Measurements from ENCODE around the gene NSMCE1.

Gene NSMCE1

GRCh38 chr16:27195076-27195741 lies 73.4 kb downstream of the NSMCE1 start:
- no peak for DNase-seq
- TF ChIP-seq POLR2A (IDR thresholded peaks at IDR 0.05; ENCODE audit: low read length) (no peak), GATA1 (IDR thresholded peaks at IDR 0.05; ENCODE audit: low read depth, low read length) (no peak)

- DNase-seq, result no peak
- no peak for TF ChIP-seq POLR2A (IDR thresholded peaks at IDR 0.05; ENCODE audit: low read length)
- no peak for TF ChIP-seq GATA1 (IDR thresholded peaks at IDR 0.05; ENCODE audit: low read depth, low read length)
Observed at GRCh38 chr16:27193300-27193990, 75.1 kb downstream of the NSMCE1 start.

GRCh38 chr16:27191352-27191924 lies 77.1 kb downstream of the NSMCE1 start:
- DNase-seq, result no peak
- TF ChIP-seq GATA1 (IDR thresholded peaks at IDR 0.05; ENCODE audit: low read depth, low read length) (no peak), POLR2A (IDR thresholded peaks at IDR 0.05; ENCODE audit: low read length) (no peak)

- TF ChIP-seq POLR2A (IDR thresholded peaks at IDR 0.05; ENCODE audit: low read length) (no peak), GATA1 (IDR thresholded peaks at IDR 0.05; ENCODE audit: low read depth, low read length) (no peak)
- DNase-seq, result no peak
Observed at GRCh38 chr16:27190316-27190871, 78.2 kb downstream of the NSMCE1 start.

GRCh38 chr16:27189335-27189972 lies 79.1 kb downstream of the NSMCE1 start:
- no peak for TF ChIP-seq POLR2A (IDR thresholded peaks at IDR 0.05; ENCODE audit: low read length)
- no peak for TF ChIP-seq GATA1 (IDR thresholded peaks at IDR 0.05; ENCODE audit: low read depth, low read length)

GRCh38 chr16:27188633-27189032 lies 79.9 kb downstream of the NSMCE1 start:
- DNase-seq, result no peak
- TF ChIP-seq POLR2A (IDR thresholded peaks at IDR 0.05; ENCODE audit: low read length), result no peak
- TF ChIP-seq GATA1 (IDR thresholded peaks at IDR 0.05; ENCODE audit: low read depth, low read length), result no peak

More at GRCh38 chr16:27189335-27189972, 79.1 kb downstream of the NSMCE1 start:
- DNase-seq, result no peak

GRCh38 chr16:27185776-27186130 lies 82.8 kb downstream of the NSMCE1 start:
- TF ChIP-seq POLR2A (IDR thresholded peaks at IDR 0.05; ENCODE audit: low read length), result no peak
- TF ChIP-seq GATA1 (IDR thresholded peaks at IDR 0.05; ENCODE audit: low read depth, low read length), result no peak
- DNase-seq, result no peak

GRCh38 chr16:27182906-27183405 lies 85.6 kb downstream of the NSMCE1 start:
- DNase-seq, result no peak
- no peak for TF ChIP-seq POLR2A (IDR thresholded peaks at IDR 0.05; ENCODE audit: low read length)
- no peak for TF ChIP-seq GATA1 (IDR thresholded peaks at IDR 0.05; ENCODE audit: low read depth, low read length)

- no peak for DNase-seq
- TF ChIP-seq POLR2A (IDR thresholded peaks at IDR 0.05; ENCODE audit: low read length), result no peak
Observed at GRCh38 chr16:27181019-27181790, 87.4 kb downstream of the NSMCE1 start.

- peak; percentile 77 to 85 for DNase-seq
- TF ChIP-seq POLR2A (IDR thresholded peaks at IDR 0.05; ENCODE audit: low read length) (no peak), GATA1 (IDR thresholded peaks at IDR 0.05; ENCODE audit: low read depth, low read length) (no peak)
Observed at GRCh38 chr16:27179500-27180072, 89.0 kb downstream of the NSMCE1 start.

- TF ChIP-seq GATA1 (IDR thresholded peaks at IDR 0.05; ENCODE audit: low read depth, low read length), result no peak
- no peak for TF ChIP-seq POLR2A (IDR thresholded peaks at IDR 0.05; ENCODE audit: low read length)
- DNase-seq, result no peak
Observed at GRCh38 chr16:27177031-27177774, 91.4 kb downstream of the NSMCE1 start.

- TF ChIP-seq GATA1 (IDR thresholded peaks at IDR 0.05; ENCODE audit: low read depth, low read length) (no peak), POLR2A (IDR thresholded peaks at IDR 0.05; ENCODE audit: low read length) (no peak)
- peak in 1 of 2 experiments; percentile 7 for DNase-seq
Observed at GRCh38 chr16:27175888-27176287, 92.7 kb downstream of the NSMCE1 start.
